ENCODE data around the gene RNF157. TPM values are rescaled to one million over a fixed set of nuclear protein-coding genes. Genes with fewer than 3 reads are reported as not detected.

RNF157 gene
- total RNA-seq, 1 experiment from 2014 or later, result 4.0 TPM

DNA sequence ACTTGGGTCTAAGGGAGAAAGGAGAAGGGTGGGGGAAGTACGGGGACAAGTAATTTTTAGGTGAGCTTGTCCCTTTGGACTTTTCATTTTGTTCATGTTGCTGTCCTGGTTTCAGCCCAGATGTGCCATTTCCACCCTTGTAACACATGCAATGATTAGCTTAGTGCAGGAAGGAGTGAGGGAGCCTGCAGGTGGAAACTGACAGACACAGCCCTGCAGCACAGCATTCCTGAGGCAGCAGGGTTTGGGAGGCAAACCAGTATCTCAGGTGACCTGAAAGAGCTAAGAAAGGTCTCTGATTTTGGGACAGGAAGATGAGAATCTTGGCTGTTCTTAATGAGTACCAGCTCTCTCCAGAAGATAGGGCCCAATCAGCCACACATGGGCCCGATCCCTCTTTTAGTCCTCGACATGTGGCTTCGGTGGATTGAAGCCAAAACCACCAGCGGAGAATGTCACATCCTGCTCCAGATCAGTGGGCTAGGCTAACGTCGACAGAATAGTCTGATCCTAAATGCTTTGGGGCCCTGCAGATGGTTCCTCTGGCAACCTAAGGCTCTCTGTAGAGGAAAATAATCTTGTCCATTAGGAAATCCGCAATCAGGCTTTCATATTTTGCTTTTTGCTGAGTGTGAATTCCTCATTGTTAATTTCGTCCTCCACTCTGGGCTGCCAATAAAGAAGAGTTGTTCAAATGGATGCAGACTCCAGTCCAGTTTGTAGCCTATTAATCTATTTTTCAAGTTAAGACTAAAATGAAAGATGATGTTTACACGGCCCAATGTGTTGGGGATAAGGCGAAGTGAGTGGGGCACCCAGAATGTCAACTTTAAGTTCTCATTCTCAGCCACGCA, 3.8 kb upstream of the RNF157 start:
- DNase-seq (ENCODE audit: low read depth, low spot score) (no peak), ATAC-seq (no peak)
- CTCF ChIA-PET, result interaction anchor here (0.6 kb wide), 1 partner anchor 12 kb away, joined by 4 read pairs; no protein-coding TSS in a partner anchor
- H3K4me1 ChIP-seq (ENCODE audit: control insufficient read depth, insufficient read depth, low read length), result peaks cover 4% of the 10 kb centered on the region; the same call in 1 of the 2 replicates
- POLR2A ChIA-PET, result no interaction called here
- no TSS peak for BruUV-seq (replicated peaks)
- TF ChIP-seq SIN3A (IDR thresholded peaks at IDR 0.05; ENCODE audit: borderline replicate concordance, insufficient read depth, low read depth, low read length) (no peak), TCF7L2 (IDR thresholded peaks at IDR 0.05; ENCODE audit: low read depth, low read length) (no peak), POLR2AphosphoS5 (IDR thresholded peaks at IDR 0.05; ENCODE audit: low read depth, low read length) (no peak)
- TF ChIP-seq, protein P1, sequence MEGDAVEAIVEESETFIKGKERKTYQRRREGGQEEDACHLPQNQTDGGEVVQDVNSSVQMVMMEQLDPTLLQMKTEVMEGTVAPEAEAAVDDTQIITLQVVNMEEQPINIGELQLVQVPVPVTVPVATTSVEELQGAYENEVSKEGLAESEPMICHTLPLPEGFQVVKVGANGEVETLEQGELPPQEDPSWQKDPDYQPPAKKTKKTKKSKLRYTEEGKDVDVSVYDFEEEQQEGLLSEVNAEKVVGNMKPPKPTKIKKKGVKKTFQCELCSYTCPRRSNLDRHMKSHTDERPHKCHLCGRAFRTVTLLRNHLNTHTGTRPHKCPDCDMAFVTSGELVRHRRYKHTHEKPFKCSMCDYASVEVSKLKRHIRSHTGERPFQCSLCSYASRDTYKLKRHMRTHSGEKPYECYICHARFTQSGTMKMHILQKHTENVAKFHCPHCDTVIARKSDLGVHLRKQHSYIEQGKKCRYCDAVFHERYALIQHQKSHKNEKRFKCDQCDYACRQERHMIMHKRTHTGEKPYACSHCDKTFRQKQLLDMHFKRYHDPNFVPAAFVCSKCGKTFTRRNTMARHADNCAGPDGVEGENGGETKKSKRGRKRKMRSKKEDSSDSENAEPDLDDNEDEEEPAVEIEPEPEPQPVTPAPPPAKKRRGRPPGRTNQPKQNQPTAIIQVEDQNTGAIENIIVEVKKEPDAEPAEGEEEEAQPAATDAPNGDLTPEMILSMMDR (IDR thresholded peaks at IDR 0.05), result no peak
- TF ChIP-seq, protein P2, sequence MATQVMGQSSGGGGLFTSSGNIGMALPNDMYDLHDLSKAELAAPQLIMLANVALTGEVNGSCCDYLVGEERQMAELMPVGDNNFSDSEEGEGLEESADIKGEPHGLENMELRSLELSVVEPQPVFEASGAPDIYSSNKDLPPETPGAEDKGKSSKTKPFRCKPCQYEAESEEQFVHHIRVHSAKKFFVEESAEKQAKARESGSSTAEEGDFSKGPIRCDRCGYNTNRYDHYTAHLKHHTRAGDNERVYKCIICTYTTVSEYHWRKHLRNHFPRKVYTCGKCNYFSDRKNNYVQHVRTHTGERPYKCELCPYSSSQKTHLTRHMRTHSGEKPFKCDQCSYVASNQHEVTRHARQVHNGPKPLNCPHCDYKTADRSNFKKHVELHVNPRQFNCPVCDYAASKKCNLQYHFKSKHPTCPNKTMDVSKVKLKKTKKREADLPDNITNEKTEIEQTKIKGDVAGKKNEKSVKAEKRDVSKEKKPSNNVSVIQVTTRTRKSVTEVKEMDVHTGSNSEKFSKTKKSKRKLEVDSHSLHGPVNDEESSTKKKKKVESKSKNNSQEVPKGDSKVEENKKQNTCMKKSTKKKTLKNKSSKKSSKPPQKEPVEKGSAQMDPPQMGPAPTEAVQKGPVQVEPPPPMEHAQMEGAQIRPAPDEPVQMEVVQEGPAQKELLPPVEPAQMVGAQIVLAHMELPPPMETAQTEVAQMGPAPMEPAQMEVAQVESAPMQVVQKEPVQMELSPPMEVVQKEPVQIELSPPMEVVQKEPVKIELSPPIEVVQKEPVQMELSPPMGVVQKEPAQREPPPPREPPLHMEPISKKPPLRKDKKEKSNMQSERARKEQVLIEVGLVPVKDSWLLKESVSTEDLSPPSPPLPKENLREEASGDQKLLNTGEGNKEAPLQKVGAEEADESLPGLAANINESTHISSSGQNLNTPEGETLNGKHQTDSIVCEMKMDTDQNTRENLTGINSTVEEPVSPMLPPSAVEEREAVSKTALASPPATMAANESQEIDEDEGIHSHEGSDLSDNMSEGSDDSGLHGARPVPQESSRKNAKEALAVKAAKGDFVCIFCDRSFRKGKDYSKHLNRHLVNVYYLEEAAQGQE (IDR thresholded peaks at IDR 0.05; ENCODE audit: insufficient read depth in 1 of 2, low read depth in 2 of 2, low read length in 1 of 2), result no peak
- peaks cover 5% of the 10 kb centered on the region for H3K27me3 ChIP-seq (ENCODE audit: control insufficient read depth, insufficient read depth, low read length)
- H3K9me3 ChIP-seq (ENCODE audit: control insufficient read depth, insufficient read depth, low read depth, low read length), result no peaks in the 10 kb centered on the region
- no peaks in the 10 kb centered on the region for H3K36me3 ChIP-seq (ENCODE audit: control insufficient read depth, insufficient read depth, low read length)
- intact Hi-C loops (cut with micrococcal nuclease; ENCODE audit: unreplicated experiment), result no loop called here
- in situ Hi-C loops (cut with HindIII; ENCODE audit: low pct_unique_long_range_greater_than_20kb, low sequenced_read_pairs), result no loop called here
- H3K4me3 ChIP-seq (ENCODE audit: low read depth in 2 of 2, low read length in 2 of 2), result no peak overlapping the region
- no peak overlapping the region for H3K27ac ChIP-seq (ENCODE audit: low read length)

DNA sequence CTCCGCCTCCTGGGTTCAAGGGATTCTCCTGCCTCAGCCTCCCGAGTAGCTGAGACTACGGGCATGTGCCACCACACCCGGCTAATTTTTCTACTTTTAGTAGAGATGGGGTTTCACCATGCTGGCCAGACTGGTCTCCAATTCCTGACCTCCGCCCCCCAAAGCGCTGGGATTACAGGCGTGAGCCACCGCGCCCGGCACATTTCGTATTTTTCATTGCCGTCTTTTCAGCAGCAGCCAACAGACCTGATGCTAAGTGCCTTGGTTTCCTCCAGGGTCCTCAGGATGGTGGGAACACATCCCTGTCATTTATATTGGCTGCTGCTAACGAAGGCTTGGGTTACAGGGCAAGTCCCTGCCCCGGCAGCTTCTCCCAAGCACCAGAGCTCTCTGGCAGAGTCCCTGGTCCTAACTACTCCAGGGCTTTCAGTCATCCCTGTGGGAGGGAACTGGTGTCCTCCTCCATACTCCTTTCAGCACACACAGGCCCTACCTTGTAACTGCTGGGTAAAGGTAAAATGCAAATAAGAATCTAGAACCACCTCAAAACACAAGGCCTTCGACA, 1.5 kb upstream of the RNF157 start:
- ATAC-seq (no peak), DNase-seq (ENCODE audit: low read depth, low spot score) (no peak)
- H3K36me3 ChIP-seq (ENCODE audit: control insufficient read depth, insufficient read depth, low read length), result no peaks in the 10 kb centered on the region
- TF ChIP-seq SIN3A (IDR thresholded peaks at IDR 0.05; ENCODE audit: borderline replicate concordance, insufficient read depth, low read depth, low read length) (no peak), POLR2AphosphoS5 (IDR thresholded peaks at IDR 0.05; ENCODE audit: low read depth, low read length) (no peak), TCF7L2 (IDR thresholded peaks at IDR 0.05; ENCODE audit: low read depth, low read length) (no peak)
- TF ChIP-seq, protein P1 (IDR thresholded peaks at IDR 0.05), result no peak
- TF ChIP-seq, protein P2 (IDR thresholded peaks at IDR 0.05; ENCODE audit: insufficient read depth in 1 of 2, low read depth in 2 of 2, low read length in 1 of 2), result no peak
- peaks cover 4% of the 10 kb centered on the region; the same call in 1 of the 2 replicates for H3K4me1 ChIP-seq (ENCODE audit: control insufficient read depth, insufficient read depth, low read length)
- no peaks in the 10 kb centered on the region for H3K9me3 ChIP-seq (ENCODE audit: control insufficient read depth, insufficient read depth, low read depth, low read length)
- no peak overlapping the region for H3K27ac ChIP-seq (ENCODE audit: low read length)
- CTCF ChIA-PET, result no interaction called here
- in situ Hi-C loops (cut with HindIII; ENCODE audit: low pct_unique_long_range_greater_than_20kb, low sequenced_read_pairs), result no loop called here
- POLR2A ChIA-PET, result interaction anchor here (0.6 kb wide), 1 partner anchor 64 kb away, joined by 3 read pairs; no protein-coding TSS in a partner anchor
- H3K4me3 ChIP-seq (ENCODE audit: low read depth in 2 of 2, low read length in 2 of 2), result no peak overlapping the region
- BruUV-seq (replicated peaks), result no TSS peak
- intact Hi-C loops (cut with micrococcal nuclease; ENCODE audit: unreplicated experiment), result no loop called here
- peaks cover 14% of the 10 kb centered on the region for H3K27me3 ChIP-seq (ENCODE audit: control insufficient read depth, insufficient read depth, low read length)

Data from Panc1 (cell line).